Tibial nerve (tissue), 4 donors: ENCODE measurements around the gene HMX1.

Source experiments
- EP300 ChIP-seq, 2 donors: sonication (generic); formaldehyde crosslinking; IDR thresholded peaks; one replicate each; pipeline ENCODE4 v1.6.1; 2017; ENCODE audit warnings: antibody characterized with exemption in 2 of 2, mild to moderate bottlenecking in 1 of 2
- TF ChIP-seq, protein P1 (sequence below), 5 experiments: fragments of 200-600 bp in 3 of 5; fragments of 450-650 bp in 2 of 5; sonication (generic) in 3 of 5; IDR thresholded peaks; one replicate each; pipeline ENCODE4 v1.5.1; 2016 to 2019; ENCODE audit warnings: antibody characterized with exemption in 5 of 5, mild to moderate bottlenecking in 3 of 5, moderate library complexity in 2 of 5

- TF ChIP-seq, protein P1, sequence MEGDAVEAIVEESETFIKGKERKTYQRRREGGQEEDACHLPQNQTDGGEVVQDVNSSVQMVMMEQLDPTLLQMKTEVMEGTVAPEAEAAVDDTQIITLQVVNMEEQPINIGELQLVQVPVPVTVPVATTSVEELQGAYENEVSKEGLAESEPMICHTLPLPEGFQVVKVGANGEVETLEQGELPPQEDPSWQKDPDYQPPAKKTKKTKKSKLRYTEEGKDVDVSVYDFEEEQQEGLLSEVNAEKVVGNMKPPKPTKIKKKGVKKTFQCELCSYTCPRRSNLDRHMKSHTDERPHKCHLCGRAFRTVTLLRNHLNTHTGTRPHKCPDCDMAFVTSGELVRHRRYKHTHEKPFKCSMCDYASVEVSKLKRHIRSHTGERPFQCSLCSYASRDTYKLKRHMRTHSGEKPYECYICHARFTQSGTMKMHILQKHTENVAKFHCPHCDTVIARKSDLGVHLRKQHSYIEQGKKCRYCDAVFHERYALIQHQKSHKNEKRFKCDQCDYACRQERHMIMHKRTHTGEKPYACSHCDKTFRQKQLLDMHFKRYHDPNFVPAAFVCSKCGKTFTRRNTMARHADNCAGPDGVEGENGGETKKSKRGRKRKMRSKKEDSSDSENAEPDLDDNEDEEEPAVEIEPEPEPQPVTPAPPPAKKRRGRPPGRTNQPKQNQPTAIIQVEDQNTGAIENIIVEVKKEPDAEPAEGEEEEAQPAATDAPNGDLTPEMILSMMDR (IDR thresholded peaks at IDR 0.05), result no peak
- no peak for TF ChIP-seq EP300 (IDR thresholded peaks at IDR 0.05)
Observed at GRCh38 chr4:8862334-8862733, 9.3 kb downstream of the HMX1 start.
